Prostate gland (tissue), 2 donors: ENCODE data around the gene CMTM4.

Experiments
- POLR2A ChIP-seq: fragments of 450-650 bp; IDR thresholded peaks from one replicate; pipeline ENCODE4 v1.6.1; 2016; ENCODE audit warnings: antibody characterized with exemption, mild to moderate bottlenecking
- TF ChIP-seq, protein P1 (sequence below), 4 experiments: fragments of 200-600 bp in 2 of 4; fragments of 450-650 bp in 2 of 4; sonication (generic) in 2 of 4; IDR thresholded peaks; 1 replicate in 3 of 4; 2 replicates in 1 of 4; pipeline ENCODE4 v1.5.1; 2016 to 2019; ENCODE audit warnings: antibody characterized with exemption in 4 of 4, mild to moderate bottlenecking in 2 of 4, moderate library complexity in 2 of 4

- TF ChIP-seq, protein P1, sequence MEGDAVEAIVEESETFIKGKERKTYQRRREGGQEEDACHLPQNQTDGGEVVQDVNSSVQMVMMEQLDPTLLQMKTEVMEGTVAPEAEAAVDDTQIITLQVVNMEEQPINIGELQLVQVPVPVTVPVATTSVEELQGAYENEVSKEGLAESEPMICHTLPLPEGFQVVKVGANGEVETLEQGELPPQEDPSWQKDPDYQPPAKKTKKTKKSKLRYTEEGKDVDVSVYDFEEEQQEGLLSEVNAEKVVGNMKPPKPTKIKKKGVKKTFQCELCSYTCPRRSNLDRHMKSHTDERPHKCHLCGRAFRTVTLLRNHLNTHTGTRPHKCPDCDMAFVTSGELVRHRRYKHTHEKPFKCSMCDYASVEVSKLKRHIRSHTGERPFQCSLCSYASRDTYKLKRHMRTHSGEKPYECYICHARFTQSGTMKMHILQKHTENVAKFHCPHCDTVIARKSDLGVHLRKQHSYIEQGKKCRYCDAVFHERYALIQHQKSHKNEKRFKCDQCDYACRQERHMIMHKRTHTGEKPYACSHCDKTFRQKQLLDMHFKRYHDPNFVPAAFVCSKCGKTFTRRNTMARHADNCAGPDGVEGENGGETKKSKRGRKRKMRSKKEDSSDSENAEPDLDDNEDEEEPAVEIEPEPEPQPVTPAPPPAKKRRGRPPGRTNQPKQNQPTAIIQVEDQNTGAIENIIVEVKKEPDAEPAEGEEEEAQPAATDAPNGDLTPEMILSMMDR (IDR thresholded peaks at IDR 0.05): no peak
- no peak for TF ChIP-seq POLR2A
These were observed 127.4 kb downstream of the CMTM4 start for GRCh38 chr16:66569131-66569530.
